Measurements from ENCODE around the gene STEAP1.

The STEAP1 gene

GRCh38 chr7:90209776-90210175, 55.5 kb downstream of the STEAP1 start:
- no peak for ATAC-seq (replicated peaks)
- no peak overlapping the region for H3K27ac Mint-ChIP-seq
- no peak for DNase-seq

GRCh38 chr7:90210475-90210874, 56.2 kb downstream of the STEAP1 start:
- ATAC-seq (replicated peaks): no peak
- Mint-ChIP-seq H3K27ac (no peak overlapping the region), H3K4me3 (no peak overlapping the region), H3K4me1 (ENCODE audit: low read depth in 2 of 2) (no peaks in the 10 kb centered on the region), H3K9me3 (peaks cover 0 to 2% of the 10 kb centered on the region in 2 donors), H3K27me3 (peaks cover 0 to 9% of the 10 kb centered on the region in 2 donors), H3K36me3 (ENCODE audit: insufficient read depth) (no peaks in the 10 kb centered on the region)
- no peak for DNase-seq

More at GRCh38 chr7:90209776-90210175, 55.5 kb downstream of the STEAP1 start:
- Mint-ChIP-seq H3K36me3 (ENCODE audit: insufficient read depth) (no peaks in the 10 kb centered on the region), H3K4me1 (ENCODE audit: low read depth in 2 of 2) (no peaks in the 10 kb centered on the region), H3K9me3 (peaks cover 0 to 2% of the 10 kb centered on the region in 2 donors), H3K27me3 (peaks cover 0 to 9% of the 10 kb centered on the region in 2 donors), H3K4me3 (no peak overlapping the region)

GRCh38 chr7:90210981-90211380, 56.7 kb downstream of the STEAP1 start:
- Mint-ChIP-seq H3K36me3 (ENCODE audit: insufficient read depth) (no peaks in the 10 kb centered on the region), H3K4me3 (peak overlapping the region in 1 of 2 donors; percentile 20), H3K27me3 (peaks cover 2 to 9% of the 10 kb centered on the region in 2 donors), H3K4me1 (ENCODE audit: low read depth in 2 of 2) (no peaks in the 10 kb centered on the region), H3K27ac (no peak overlapping the region), H3K9me3 (no peaks in the 10 kb centered on the region)
- ATAC-seq (replicated peaks) (no peak), DNase-seq (no peak)

GRCh38 chr7:90211391-90212148, 57.3 kb downstream of the STEAP1 start, which contains the start of gene STEAP2:
Gene STEAP2, plus strand, starts transcription at chr7:90211740. Its CDS starts 13,343 bp downstream, at chr7:90225083.
- Mint-ChIP-seq H3K4me1 (ENCODE audit: low read depth in 2 of 2) (no peaks in the 10 kb centered on the region), H3K36me3 (ENCODE audit: insufficient read depth) (no peaks in the 10 kb centered on the region), H3K4me3 (peak within 1 kb of the TSS in 1 of 2 donors; percentile 20), H3K27ac (no peak within 1 kb of the TSS), H3K27me3 (peaks cover 7 to 9% of the 10 kb centered on the region in 2 donors), H3K9me3 (no peaks in the 10 kb centered on the region)
- DNase-seq: peak in 1 of 3 experiments; percentile 5
- peak; percentile 50 for ATAC-seq (replicated peaks)

- H3K36me3 Mint-ChIP-seq (ENCODE audit: insufficient read depth): no peaks in the 10 kb centered on the region
- no peaks in the 10 kb centered on the region for H3K9me3 Mint-ChIP-seq
- no peak for ATAC-seq (replicated peaks)
- DNase-seq: no peak
- H3K4me3 Mint-ChIP-seq: no peak overlapping the region
- no peak overlapping the region for H3K27ac Mint-ChIP-seq
- H3K4me1 Mint-ChIP-seq (ENCODE audit: low read depth in 2 of 2): no peaks in the 10 kb centered on the region
- peaks cover 7 to 9% of the 10 kb centered on the region in 2 donors for H3K27me3 Mint-ChIP-seq
Observed at GRCh38 chr7:90212149-90212495, 57.9 kb downstream of the STEAP1 start.

- ATAC-seq (replicated peaks) (no peak), DNase-seq (no peak)
- Mint-ChIP-seq H3K36me3 (ENCODE audit: insufficient read depth) (no peaks in the 10 kb centered on the region), H3K4me1 (ENCODE audit: low read depth in 2 of 2) (no peaks in the 10 kb centered on the region), H3K4me3 (no peak overlapping the region), H3K9me3 (no peaks in the 10 kb centered on the region), H3K27me3 (peaks cover 9 to 16% of the 10 kb centered on the region in 2 donors), H3K27ac (no peak overlapping the region)
Observed at GRCh38 chr7:90213521-90213920, 59.3 kb downstream of the STEAP1 start.
